ENCODE data around the gene RBBP5. TPM values are rescaled to one million over a fixed set of nuclear protein-coding genes. Genes with fewer than 3 reads are reported as not detected.

RBBP5 gene
- total and polyA plus RNA-seq, 2 donors: 7.8 to 15.2 TPM

GRCh38 chr1:205047764-205048231, 74.0 kb downstream of the RBBP5 start:
- 92% methylated on average over 5 of the region's 5 CpGs for WGBS
- no peak for DNase-seq (ENCODE audit: low read depth in 6 of 9, low spot score in 9 of 9)
- peaks cover 26 to 71% of the 10 kb centered on the region in 2 donors for H3K27me3 ChIP-seq (ENCODE audit: control insufficient read depth in 2 of 2, insufficient read depth in 1 of 2, low read length in 1 of 2)
- no peaks in the 10 kb centered on the region for H3K9me3 ChIP-seq (ENCODE audit: control insufficient read depth in 2 of 2, insufficient read depth in 1 of 2, low read length in 1 of 2)
- peaks cover 0 to 3% of the 10 kb centered on the region in 2 donors for H3K4me1 ChIP-seq (ENCODE audit: control insufficient read depth in 2 of 2, insufficient read depth in 2 of 2, low read length in 2 of 2)
- H3K27ac ChIP-seq (ENCODE audit: low read depth in 1 of 2, low read length in 1 of 2): no peak overlapping the region
- no peaks in the 10 kb centered on the region for H3K36me3 ChIP-seq (ENCODE audit: control insufficient read depth in 2 of 2, insufficient read depth in 2 of 2, low read length in 1 of 2)
- H3K4me3 ChIP-seq (ENCODE audit: low read length in 2 of 2): no peak overlapping the region

GRCh38 chr1:205046870-205047269, 74.9 kb downstream of the RBBP5 start:
- H3K36me3 ChIP-seq (ENCODE audit: control insufficient read depth in 2 of 2, insufficient read depth in 2 of 2, low read length in 1 of 2): no peaks in the 10 kb centered on the region
- WGBS: 64% methylated on average over 4 of the region's 4 CpGs
- no peak overlapping the region for H3K4me3 ChIP-seq (ENCODE audit: low read length in 2 of 2)
- H3K27ac ChIP-seq (ENCODE audit: low read depth in 1 of 2, low read length in 1 of 2): no peak overlapping the region
- no peaks in the 10 kb centered on the region for H3K9me3 ChIP-seq (ENCODE audit: control insufficient read depth in 2 of 2, insufficient read depth in 1 of 2, low read length in 1 of 2)
- H3K4me1 ChIP-seq (ENCODE audit: control insufficient read depth in 2 of 2, insufficient read depth in 2 of 2, low read length in 2 of 2): peaks cover 0 to 3% of the 10 kb centered on the region in 2 donors
- H3K27me3 ChIP-seq (ENCODE audit: control insufficient read depth in 2 of 2, insufficient read depth in 1 of 2, low read length in 1 of 2): peaks cover 32 to 72% of the 10 kb centered on the region in 2 donors
- no peak for DNase-seq (ENCODE audit: low read depth in 6 of 9, low spot score in 9 of 9)

GRCh38 chr1:205045146-205045545, 76.6 kb downstream of the RBBP5 start:
- no peak overlapping the region for H3K4me3 ChIP-seq (ENCODE audit: low read length in 2 of 2)
- 47% methylated on average over 11 of the region's 11 CpGs for WGBS
- no peaks in the 10 kb centered on the region for H3K9me3 ChIP-seq (ENCODE audit: control insufficient read depth in 2 of 2, insufficient read depth in 1 of 2, low read length in 1 of 2)
- peaks cover 0 to 3% of the 10 kb centered on the region in 2 donors for H3K4me1 ChIP-seq (ENCODE audit: control insufficient read depth in 2 of 2, insufficient read depth in 2 of 2, low read length in 2 of 2)
- H3K36me3 ChIP-seq (ENCODE audit: control insufficient read depth in 2 of 2, insufficient read depth in 2 of 2, low read length in 1 of 2): no peaks in the 10 kb centered on the region
- peaks cover 31 to 83% of the 10 kb centered on the region in 2 donors for H3K27me3 ChIP-seq (ENCODE audit: control insufficient read depth in 2 of 2, insufficient read depth in 1 of 2, low read length in 1 of 2)
- no peak for DNase-seq (ENCODE audit: low read depth in 6 of 9, low spot score in 9 of 9)
- no peak overlapping the region for H3K27ac ChIP-seq (ENCODE audit: low read depth in 1 of 2, low read length in 1 of 2)

DNA sequence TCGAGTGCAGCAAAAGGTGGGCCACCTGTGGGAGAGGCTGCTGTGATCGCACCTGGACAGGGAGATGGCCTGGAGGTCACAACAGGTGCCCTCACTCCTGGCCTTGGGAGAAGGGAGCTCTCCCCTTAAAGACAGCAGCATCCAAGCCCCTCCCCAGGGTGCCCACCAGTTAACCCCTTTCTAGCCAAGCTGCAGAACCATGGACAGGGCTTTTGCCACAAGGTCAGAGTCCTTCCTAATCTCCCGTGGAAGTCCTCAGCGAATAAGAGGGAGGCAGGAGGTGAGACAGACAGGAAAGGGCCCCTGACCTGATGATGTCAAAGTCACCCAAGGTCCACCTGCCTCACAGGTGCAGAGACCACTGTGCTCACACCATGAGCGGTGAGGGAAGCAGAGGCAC, 77.0 kb downstream of the RBBP5 start:
- 41% methylated on average over 5 of the region's 5 CpGs for WGBS
- Histone ChIP-seq H3K4me1 (ENCODE audit: control insufficient read depth in 2 of 2, insufficient read depth in 2 of 2, low read length in 2 of 2) (peaks cover 0 to 3% of the 10 kb centered on the region in 2 donors), H3K36me3 (ENCODE audit: control insufficient read depth in 2 of 2, insufficient read depth in 2 of 2, low read length in 1 of 2) (no peaks in the 10 kb centered on the region), H3K4me3 (ENCODE audit: low read length in 2 of 2) (no peak overlapping the region), H3K9me3 (ENCODE audit: control insufficient read depth in 2 of 2, insufficient read depth in 1 of 2, low read length in 1 of 2) (no peaks in the 10 kb centered on the region), H3K27me3 (ENCODE audit: control insufficient read depth in 2 of 2, insufficient read depth in 1 of 2, low read length in 1 of 2) (peaks cover 31 to 87% of the 10 kb centered on the region in 2 donors), H3K27ac (ENCODE audit: low read depth in 1 of 2, low read length in 1 of 2) (no peak overlapping the region)
- no peak for DNase-seq (ENCODE audit: low read depth in 6 of 9, low spot score in 9 of 9)

- Histone ChIP-seq H3K27ac (ENCODE audit: low read depth in 1 of 2, low read length in 1 of 2) (no peak overlapping the region), H3K27me3 (ENCODE audit: control insufficient read depth in 2 of 2, insufficient read depth in 1 of 2, low read length in 1 of 2) (peaks cover 31 to 84% of the 10 kb centered on the region in 2 donors), H3K4me3 (ENCODE audit: low read length in 2 of 2) (no peak overlapping the region), H3K4me1 (ENCODE audit: control insufficient read depth in 2 of 2, insufficient read depth in 2 of 2, low read length in 2 of 2) (peaks cover 0 to 3% of the 10 kb centered on the region in 2 donors), H3K9me3 (ENCODE audit: control insufficient read depth in 2 of 2, insufficient read depth in 1 of 2, low read length in 1 of 2) (no peaks in the 10 kb centered on the region), H3K36me3 (ENCODE audit: control insufficient read depth in 2 of 2, insufficient read depth in 2 of 2, low read length in 1 of 2) (no peaks in the 10 kb centered on the region)
- no peak for DNase-seq (ENCODE audit: low read depth in 6 of 9, low spot score in 9 of 9)
- WGBS: 50% methylated on average over 4 of the region's 4 CpGs
Observed at GRCh38 chr1:205043866-205044265, 77.9 kb downstream of the RBBP5 start.

GRCh38 chr1:205042911-205043806, 78.6 kb downstream of the RBBP5 start, which contains the start of gene CNTN2:
Gene CNTN2, plus strand, starts transcription at chr1:205043212. Its CDS starts 9,974 bp downstream, at chr1:205053186.
- Histone ChIP-seq H3K9me3 (ENCODE audit: control insufficient read depth in 2 of 2, insufficient read depth in 1 of 2, low read length in 1 of 2) (no peaks in the 10 kb centered on the region), H3K27me3 (ENCODE audit: control insufficient read depth in 2 of 2, insufficient read depth in 1 of 2, low read length in 1 of 2) (peaks cover 31 to 81% of the 10 kb centered on the region in 2 donors), H3K4me3 (ENCODE audit: low read length in 2 of 2) (no peak within 1 kb of the TSS), H3K27ac (ENCODE audit: low read depth in 1 of 2, low read length in 1 of 2) (no peak within 1 kb of the TSS), H3K36me3 (ENCODE audit: control insufficient read depth in 2 of 2, insufficient read depth in 2 of 2, low read length in 1 of 2) (no peaks in the 10 kb centered on the region), H3K4me1 (ENCODE audit: control insufficient read depth in 2 of 2, insufficient read depth in 2 of 2, low read length in 2 of 2) (peaks cover 0 to 3% of the 10 kb centered on the region in 2 donors)
- 14% methylated on average over 53 of the region's 53 CpGs for WGBS
- no peak for DNase-seq (ENCODE audit: low read depth in 6 of 9, low spot score in 9 of 9)

- Histone ChIP-seq H3K4me3 (ENCODE audit: low read length in 2 of 2) (no peak overlapping the region), H3K27ac (ENCODE audit: low read depth in 1 of 2, low read length in 1 of 2) (no peak overlapping the region), H3K4me1 (ENCODE audit: control insufficient read depth in 2 of 2, insufficient read depth in 2 of 2, low read length in 2 of 2) (peaks cover 0 to 3% of the 10 kb centered on the region in 2 donors), H3K27me3 (ENCODE audit: control insufficient read depth in 2 of 2, insufficient read depth in 1 of 2, low read length in 1 of 2) (peaks cover 31 to 75% of the 10 kb centered on the region in 2 donors), H3K9me3 (ENCODE audit: control insufficient read depth in 2 of 2, insufficient read depth in 1 of 2, low read length in 1 of 2) (no peaks in the 10 kb centered on the region), H3K36me3 (ENCODE audit: control insufficient read depth in 2 of 2, insufficient read depth in 2 of 2, low read length in 1 of 2) (no peaks in the 10 kb centered on the region)
- 73% methylated on average over 16 of the region's 16 CpGs for WGBS
- DNase-seq (ENCODE audit: low read depth in 6 of 9, low spot score in 9 of 9): no peak
Observed at GRCh38 chr1:205041998-205042910, 79.5 kb downstream of the RBBP5 start.

- peaks cover 0 to 3% of the 10 kb centered on the region in 2 donors for H3K4me1 ChIP-seq (ENCODE audit: control insufficient read depth in 2 of 2, insufficient read depth in 2 of 2, low read length in 2 of 2)
- DNase-seq (ENCODE audit: low read depth in 6 of 9, low spot score in 9 of 9): no peak
- H3K9me3 ChIP-seq (ENCODE audit: control insufficient read depth in 2 of 2, insufficient read depth in 1 of 2, low read length in 1 of 2): no peaks in the 10 kb centered on the region
- H3K27me3 ChIP-seq (ENCODE audit: control insufficient read depth in 2 of 2, insufficient read depth in 1 of 2, low read length in 1 of 2): peaks cover 31 to 64% of the 10 kb centered on the region in 2 donors
- no peaks in the 10 kb centered on the region for H3K36me3 ChIP-seq (ENCODE audit: control insufficient read depth in 2 of 2, insufficient read depth in 2 of 2, low read length in 1 of 2)
- H3K27ac ChIP-seq (ENCODE audit: low read depth in 1 of 2, low read length in 1 of 2): no peak overlapping the region
- WGBS: 62% methylated on average over 4 of the region's 4 CpGs
- H3K4me3 ChIP-seq (ENCODE audit: low read length in 2 of 2): no peak overlapping the region
Observed at GRCh38 chr1:205041001-205041715, 80.6 kb downstream of the RBBP5 start.

All from thymus (tissue), 11 donors.